ENCODE measurements around the gene NEK11.
"Not testable (repeated sequence)": the region's sequence is repeated elsewhere in the genome, so short reads cannot be mapped to it uniquely, and the experiment has no call there.

The NEK11 gene

GRCh38 chr3:131036986-131037385 is 10.3 kb downstream of the NEK11 start:
- no peak overlapping the region for H3K4ac ChIP-seq (ENCODE audit: low read depth, low read length)
- no peak overlapping the region for H2BK5ac ChIP-seq (ENCODE audit: low read depth, low read length, poor library complexity)
- no peak overlapping the region for H4K91ac ChIP-seq (ENCODE audit: low read depth, low read length)
- H2AK5ac ChIP-seq (ENCODE audit: low read length): no peak overlapping the region
- no peak overlapping the region for H2BK12ac ChIP-seq (ENCODE audit: low read length)
- no peak overlapping the region for H3K14ac ChIP-seq (ENCODE audit: low read length)
- H4K12ac ChIP-seq (ENCODE audit: low read depth, low read length): no peak overlapping the region
- WGBS (ENCODE audit: extremely low coverage, insufficient coverage, insufficient read length): no CpG with 5 or more reads among the region's 5 CpGs
- no peak overlapping the region for H4K8ac ChIP-seq (ENCODE audit: low read depth, low read length)
- H3K4me1 ChIP-seq (ENCODE audit: control insufficient read depth in 1 of 2, insufficient read depth in 2 of 2, low read length in 2 of 2): no peaks in the 10 kb centered on the region
- H3K36me3 ChIP-seq (ENCODE audit: control insufficient read depth in 1 of 2, insufficient read depth in 2 of 2, low read length in 2 of 2): no peaks in the 10 kb centered on the region
- H3K9ac ChIP-seq (ENCODE audit: low read length): no peak overlapping the region
- no peak overlapping the region for H3K4me3 ChIP-seq (ENCODE audit: low read depth, low read length)
- H3K18ac ChIP-seq (ENCODE audit: low read length): no peak overlapping the region
- no peaks in the 10 kb centered on the region for H3K79me1 ChIP-seq (ENCODE audit: low read length)
- no peak overlapping the region for H3K27ac ChIP-seq (ENCODE audit: low read depth, low read length)
- H3K23ac ChIP-seq (ENCODE audit: low read length): no peak overlapping the region
- H2BK120ac ChIP-seq (ENCODE audit: insufficient read depth, low read length, poor library complexity): no peak overlapping the region
- H3K9me3 ChIP-seq (ENCODE audit: insufficient read depth, low read depth, low read length): no peaks in the 10 kb centered on the region
- H3K27me3 ChIP-seq (ENCODE audit: insufficient read depth, low read length): no peaks in the 10 kb centered on the region
- H3K4me2 ChIP-seq (ENCODE audit: low read length): no peak overlapping the region
- DNase-seq: peak; percentile 16 to 76
- no peaks in the 10 kb centered on the region for H3K79me2 ChIP-seq (ENCODE audit: control insufficient read depth, insufficient read depth, low read length, poor library complexity)
- no peak overlapping the region for H2AFZ ChIP-seq (ENCODE audit: insufficient read depth, low read length, poor library complexity)

- Histone ChIP-seq H3K9me3 (ENCODE audit: insufficient read depth, low read depth, low read length) (no peaks in the 10 kb centered on the region), H3K14ac (ENCODE audit: low read length) (no peak overlapping the region), H2BK5ac (ENCODE audit: low read depth, low read length, poor library complexity) (no peak overlapping the region), H3K4me3 (ENCODE audit: low read depth, low read length) (no peak overlapping the region), H3K79me2 (ENCODE audit: control insufficient read depth, insufficient read depth, low read length, poor library complexity) (no peaks in the 10 kb centered on the region), H3K18ac (ENCODE audit: low read length) (no peak overlapping the region), H3K4ac (ENCODE audit: low read depth, low read length) (no peak overlapping the region), H3K23ac (ENCODE audit: low read length) (no peak overlapping the region), H3K4me1 (ENCODE audit: control insufficient read depth in 1 of 2, insufficient read depth in 2 of 2, low read length in 2 of 2) (no peaks in the 10 kb centered on the region), H3K79me1 (ENCODE audit: low read length) (no peaks in the 10 kb centered on the region), H2BK12ac (ENCODE audit: low read length) (no peak overlapping the region), H4K91ac (ENCODE audit: low read depth, low read length) (no peak overlapping the region), H4K12ac (ENCODE audit: low read depth, low read length) (no peak overlapping the region), H4K8ac (ENCODE audit: low read depth, low read length) (no peak overlapping the region), H2AK5ac (ENCODE audit: low read length) (no peak overlapping the region), H2AFZ (ENCODE audit: insufficient read depth, low read length, poor library complexity) (no peak overlapping the region), H3K27ac (ENCODE audit: low read depth, low read length) (no peak overlapping the region), H3K36me3 (ENCODE audit: control insufficient read depth in 1 of 2, insufficient read depth in 2 of 2, low read length in 2 of 2) (no peaks in the 10 kb centered on the region), H3K27me3 (ENCODE audit: insufficient read depth, low read length) (no peaks in the 10 kb centered on the region), H2BK120ac (ENCODE audit: insufficient read depth, low read length, poor library complexity) (no peak overlapping the region), H3K9ac (ENCODE audit: low read length) (no peak overlapping the region), H3K4me2 (ENCODE audit: low read length) (no peak overlapping the region)
- WGBS (ENCODE audit: extremely low coverage, insufficient coverage, insufficient read length): no CpG with 5 or more reads among the region's 2 CpGs
- no peak for DNase-seq
Observed at GRCh38 chr3:131038326-131038725, 11.6 kb downstream of the NEK11 start.

- H4K91ac ChIP-seq (ENCODE audit: low read depth, low read length); H3K4ac ChIP-seq (ENCODE audit: low read depth, low read length); H3K18ac ChIP-seq (ENCODE audit: low read length); H3K36me3 ChIP-seq (ENCODE audit: control insufficient read depth in 1 of 2, insufficient read depth in 2 of 2, low read length in 2 of 2); H3K9me3 ChIP-seq (ENCODE audit: insufficient read depth, low read depth, low read length); H3K27ac ChIP-seq (ENCODE audit: low read depth, low read length); H4K12ac ChIP-seq (ENCODE audit: low read depth, low read length); H4K8ac ChIP-seq (ENCODE audit: low read depth, low read length); H3K4me2 ChIP-seq (ENCODE audit: low read length); H3K23ac ChIP-seq (ENCODE audit: low read length); H2AFZ ChIP-seq (ENCODE audit: insufficient read depth, low read length, poor library complexity); H2AK5ac ChIP-seq (ENCODE audit: low read length); H3K14ac ChIP-seq (ENCODE audit: low read length); H3K27me3 ChIP-seq (ENCODE audit: insufficient read depth, low read length); H2BK12ac ChIP-seq (ENCODE audit: low read length); H3K79me2 ChIP-seq (ENCODE audit: control insufficient read depth, insufficient read depth, low read length, poor library complexity); H2BK5ac ChIP-seq (ENCODE audit: low read depth, low read length, poor library complexity); H3K79me1 ChIP-seq (ENCODE audit: low read length); H3K9ac ChIP-seq (ENCODE audit: low read length); H2BK120ac ChIP-seq (ENCODE audit: insufficient read depth, low read length, poor library complexity); DNase-seq; H3K4me3 ChIP-seq (ENCODE audit: low read depth, low read length); H3K4me1 ChIP-seq (ENCODE audit: control insufficient read depth in 1 of 2, insufficient read depth in 2 of 2, low read length in 2 of 2): not testable (repeated sequence)
- no CpG with 5 or more reads among the region's 10 CpGs for WGBS (ENCODE audit: extremely low coverage, insufficient coverage, insufficient read length)
Observed at GRCh38 chr3:131042271-131042985, 15.8 kb downstream of the NEK11 start.

- Histone ChIP-seq H3K4me2 (ENCODE audit: low read length) (no peak overlapping the region), H2AK5ac (ENCODE audit: low read length) (no peak overlapping the region), H4K8ac (ENCODE audit: low read depth, low read length) (no peak overlapping the region), H3K79me2 (ENCODE audit: control insufficient read depth, insufficient read depth, low read length, poor library complexity) (no peaks in the 10 kb centered on the region), H3K18ac (ENCODE audit: low read length) (no peak overlapping the region), H3K36me3 (ENCODE audit: control insufficient read depth in 1 of 2, insufficient read depth in 2 of 2, low read length in 2 of 2) (no peaks in the 10 kb centered on the region), H3K14ac (ENCODE audit: low read length) (no peak overlapping the region), H3K4me1 (ENCODE audit: control insufficient read depth in 1 of 2, insufficient read depth in 2 of 2, low read length in 2 of 2) (peaks cover 2 to 4% of the 10 kb centered on the region in 2 experiments), H3K4me3 (ENCODE audit: low read depth, low read length) (no peak overlapping the region), H2BK5ac (ENCODE audit: low read depth, low read length, poor library complexity) (no peak overlapping the region), H3K9ac (ENCODE audit: low read length) (no peak overlapping the region), H3K27ac (ENCODE audit: low read depth, low read length) (no peak overlapping the region), H3K4ac (ENCODE audit: low read depth, low read length) (no peak overlapping the region), H3K9me3 (ENCODE audit: insufficient read depth, low read depth, low read length) (no peaks in the 10 kb centered on the region), H4K91ac (ENCODE audit: low read depth, low read length) (no peak overlapping the region), H2BK120ac (ENCODE audit: insufficient read depth, low read length, poor library complexity) (no peak overlapping the region), H4K12ac (ENCODE audit: low read depth, low read length) (no peak overlapping the region), H3K27me3 (ENCODE audit: insufficient read depth, low read length) (no peaks in the 10 kb centered on the region), H2BK12ac (ENCODE audit: low read length) (no peak overlapping the region), H2AFZ (ENCODE audit: insufficient read depth, low read length, poor library complexity) (no peak overlapping the region), H3K23ac (ENCODE audit: low read length) (no peak overlapping the region), H3K79me1 (ENCODE audit: low read length) (no peaks in the 10 kb centered on the region)
- no CpG with 5 or more reads among the region's 2 CpGs for WGBS (ENCODE audit: extremely low coverage, insufficient coverage, insufficient read length)
- DNase-seq: no peak
Observed at GRCh38 chr3:131047582-131047981, 20.9 kb downstream of the NEK11 start.
